Measurements from ENCODE around the gene PIGN. TPM values are rescaled to one million over a fixed set of nuclear protein-coding genes. Genes with fewer than 3 reads are reported as not detected.
"Not testable (repeated sequence)": the region's sequence is repeated elsewhere in the genome, so short reads cannot be mapped to it uniquely, and the experiment has no call there.

The PIGN gene
- total RNA-seq, 1 donor, result 57.0 TPM

- DNase-seq (ENCODE audit: low read depth), result peak; percentile 72
- peak; percentile 94 for TF ChIP-seq CTCF (IDR thresholded peaks at IDR 0.05; ENCODE audit: insufficient read depth, low read depth, low read length)
- no peak overlapping the region for H3K4me3 ChIP-seq (ENCODE audit: low read depth, low read length)
Observed at GRCh38 chr18:62183578-62184195, 3.2 kb downstream of the PIGN start.

- no peak for DNase-seq (ENCODE audit: low read depth)
- no peak for TF ChIP-seq CTCF (IDR thresholded peaks at IDR 0.05; ENCODE audit: insufficient read depth, low read depth, low read length)
- no peak overlapping the region for H3K4me3 ChIP-seq (ENCODE audit: low read depth, low read length)
Observed at GRCh38 chr18:62182220-62182619, 4.6 kb downstream of the PIGN start.

- no peak for TF ChIP-seq CTCF (IDR thresholded peaks at IDR 0.05; ENCODE audit: insufficient read depth, low read depth, low read length)
- no peak for DNase-seq (ENCODE audit: low read depth)
- no peak overlapping the region for H3K4me3 ChIP-seq (ENCODE audit: low read depth, low read length)
Observed at GRCh38 chr18:62179213-62179612, 7.6 kb downstream of the PIGN start.

GRCh38 chr18:62177271-62177670, 9.6 kb downstream of the PIGN start:
- no peak for DNase-seq (ENCODE audit: low read depth)
- H3K4me3 ChIP-seq (ENCODE audit: low read depth, low read length), result no peak overlapping the region
- TF ChIP-seq CTCF (IDR thresholded peaks at IDR 0.05; ENCODE audit: insufficient read depth, low read depth, low read length), result no peak

GRCh38 chr18:62175521-62175920, 11.3 kb downstream of the PIGN start:
- H3K4me3 ChIP-seq (ENCODE audit: low read depth, low read length), result no peak overlapping the region
- no peak for DNase-seq (ENCODE audit: low read depth)
- no peak for TF ChIP-seq CTCF (IDR thresholded peaks at IDR 0.05; ENCODE audit: insufficient read depth, low read depth, low read length)

GRCh38 chr18:62172298-62172697, 14.6 kb downstream of the PIGN start:
- no peak for DNase-seq (ENCODE audit: low read depth)
- TF ChIP-seq CTCF (IDR thresholded peaks at IDR 0.05; ENCODE audit: insufficient read depth, low read depth, low read length), result no peak
- no peak overlapping the region for H3K4me3 ChIP-seq (ENCODE audit: low read depth, low read length)

GRCh38 chr18:62170857-62171256, 16.0 kb downstream of the PIGN start:
- no peak overlapping the region for H3K4me3 ChIP-seq (ENCODE audit: low read depth, low read length)
- no peak for DNase-seq (ENCODE audit: low read depth)
- no peak for TF ChIP-seq CTCF (IDR thresholded peaks at IDR 0.05; ENCODE audit: insufficient read depth, low read depth, low read length)

GRCh38 chr18:62166524-62166923, 20.3 kb downstream of the PIGN start:
- DNase-seq (ENCODE audit: low read depth); H3K4me3 ChIP-seq (ENCODE audit: low read depth, low read length): not testable (repeated sequence)

All from fibroblast of villous mesenchyme (primary cell).